ENCODE data around the gene ST14.

Gene ST14

GRCh38 chr11:130148796-130149326 is 10.7 kb upstream of the ST14 start:
- Histone ChIP-seq H3K4me1 (no peaks in the 10 kb centered on the region), H3K4me3 (no peak overlapping the region), H3K36me3 (peaks cover 16 to 32% (median 20%) of the 10 kb centered on the region in 3 donors), H3K9me3 (no peaks in the 10 kb centered on the region), H3K27ac (no peak overlapping the region), H3K27me3 (no peaks in the 10 kb centered on the region)
- DNase-seq = peak in 1 of 2 donors; percentile 28
- intact Hi-C loops (cut with DNase I; ENCODE audit: low total_unique reads) = no loop called here
- no peak for TF ChIP-seq CTCF (IDR thresholded peaks at IDR 0.05)

- Histone ChIP-seq H3K36me3 (peaks cover under 1 to 13% (median 3%) of the 10 kb centered on the region in 3 donors), H3K27ac (no peak overlapping the region)
- TF ChIP-seq CTCF (IDR thresholded peaks at IDR 0.05) = no peak
These were observed 8.8 kb upstream of the ST14 start for GRCh38 chr11:130150790-130151189.

GRCh38 chr11:130151196-130151595 is 8.4 kb upstream of the ST14 start:
- Histone ChIP-seq H3K36me3 (peaks cover 0 to 8% (median 3%) of the 10 kb centered on the region in 3 donors), H3K9me3 (no peaks in the 10 kb centered on the region), H3K4me1 (no peaks in the 10 kb centered on the region), H3K27ac (no peak overlapping the region), H3K4me3 (no peak overlapping the region), H3K27me3 (no peaks in the 10 kb centered on the region)
- no peak for DNase-seq
- intact Hi-C loops (cut with DNase I; ENCODE audit: low total_unique reads) = no loop called here
- no peak for TF ChIP-seq CTCF (IDR thresholded peaks at IDR 0.05)

More at GRCh38 chr11:130150790-130151189, 8.8 kb upstream of the ST14 start:
- no peaks in the 10 kb centered on the region for H3K4me1 ChIP-seq
- DNase-seq = peak in 1 of 2 donors; percentile 34
- no peak overlapping the region for H3K4me3 ChIP-seq
- intact Hi-C loops (cut with DNase I; ENCODE audit: low total_unique reads) = no loop called here
- no peaks in the 10 kb centered on the region for H3K27me3 ChIP-seq
- no peaks in the 10 kb centered on the region for H3K9me3 ChIP-seq

- no peak overlapping the region for H3K4me3 ChIP-seq
- TF ChIP-seq CTCF (IDR thresholded peaks at IDR 0.05) = no peak
- no peaks in the 10 kb centered on the region for H3K9me3 ChIP-seq
- H3K27ac ChIP-seq = no peak overlapping the region
- peaks cover 0 to 18% (median 13%) of the 10 kb centered on the region in 4 donors for H3K4me1 ChIP-seq
- intact Hi-C loops (cut with DNase I; ENCODE audit: low total_unique reads) = no loop called here
- H3K27me3 ChIP-seq = peaks cover 0 to 34% of the 10 kb centered on the region in 2 donors
- no peaks in the 10 kb centered on the region for H3K36me3 ChIP-seq
- DNase-seq = no peak
These were observed 3.2 kb upstream of the ST14 start for GRCh38 chr11:130156108-130157022.

- Histone ChIP-seq H3K27me3 (peaks cover 0 to 41% of the 10 kb centered on the region in 2 donors), H3K4me1 (peaks cover 0 to 18% (median 14%) of the 10 kb centered on the region in 4 donors), H3K36me3 (no peaks in the 10 kb centered on the region), H3K4me3 (no peak overlapping the region), H3K9me3 (no peaks in the 10 kb centered on the region), H3K27ac (no peak overlapping the region)
- intact Hi-C loops (cut with DNase I; ENCODE audit: low total_unique reads) = no loop called here
- no peak for TF ChIP-seq CTCF (IDR thresholded peaks at IDR 0.05)
- DNase-seq = no peak
These were observed 2.5 kb upstream of the ST14 start for GRCh38 chr11:130157101-130157500.
